Activated CD4-positive, CD25-positive, alpha-beta regulatory T cell treated with anti-CD3 and anti-CD28 coated beads, Interleukin-2, amount 50 U/mL, for 72 hours (primary cell): ENCODE data around the gene UTP15.

Source experiments
- DNase-seq: peaks from one replicate; pipeline ENCODE4 v3.0.0; 2021

Gene UTP15

DNA sequence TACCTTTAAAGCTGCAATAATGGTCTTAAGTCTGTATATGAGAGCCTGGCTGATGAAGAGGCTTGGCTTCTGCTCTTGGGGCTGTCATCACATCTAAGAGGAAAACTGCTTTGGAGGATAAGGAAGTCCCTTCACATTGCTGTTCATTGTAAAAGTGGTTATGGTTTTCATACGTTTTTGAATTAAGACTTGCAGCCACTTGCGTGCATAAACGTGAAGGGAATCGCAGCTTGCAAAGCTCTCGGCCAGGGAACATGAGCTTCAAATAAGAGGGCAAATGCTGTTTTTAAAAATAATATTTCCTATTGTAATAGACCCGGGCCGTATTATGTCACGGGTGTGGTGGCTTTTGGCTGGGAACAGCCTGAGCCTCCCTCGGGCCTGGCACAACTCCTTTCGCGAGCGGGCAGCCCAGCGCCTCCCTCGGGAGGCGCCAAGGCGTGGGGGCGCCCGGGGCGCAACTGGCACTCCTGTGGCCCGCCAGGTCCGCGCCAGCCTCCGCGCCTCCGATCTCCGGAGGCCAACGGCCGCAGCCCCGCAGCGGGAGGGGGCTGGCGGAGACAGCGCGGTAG, 59.9 kb downstream of the UTP15 start:
- no peak for DNase-seq

DNA sequence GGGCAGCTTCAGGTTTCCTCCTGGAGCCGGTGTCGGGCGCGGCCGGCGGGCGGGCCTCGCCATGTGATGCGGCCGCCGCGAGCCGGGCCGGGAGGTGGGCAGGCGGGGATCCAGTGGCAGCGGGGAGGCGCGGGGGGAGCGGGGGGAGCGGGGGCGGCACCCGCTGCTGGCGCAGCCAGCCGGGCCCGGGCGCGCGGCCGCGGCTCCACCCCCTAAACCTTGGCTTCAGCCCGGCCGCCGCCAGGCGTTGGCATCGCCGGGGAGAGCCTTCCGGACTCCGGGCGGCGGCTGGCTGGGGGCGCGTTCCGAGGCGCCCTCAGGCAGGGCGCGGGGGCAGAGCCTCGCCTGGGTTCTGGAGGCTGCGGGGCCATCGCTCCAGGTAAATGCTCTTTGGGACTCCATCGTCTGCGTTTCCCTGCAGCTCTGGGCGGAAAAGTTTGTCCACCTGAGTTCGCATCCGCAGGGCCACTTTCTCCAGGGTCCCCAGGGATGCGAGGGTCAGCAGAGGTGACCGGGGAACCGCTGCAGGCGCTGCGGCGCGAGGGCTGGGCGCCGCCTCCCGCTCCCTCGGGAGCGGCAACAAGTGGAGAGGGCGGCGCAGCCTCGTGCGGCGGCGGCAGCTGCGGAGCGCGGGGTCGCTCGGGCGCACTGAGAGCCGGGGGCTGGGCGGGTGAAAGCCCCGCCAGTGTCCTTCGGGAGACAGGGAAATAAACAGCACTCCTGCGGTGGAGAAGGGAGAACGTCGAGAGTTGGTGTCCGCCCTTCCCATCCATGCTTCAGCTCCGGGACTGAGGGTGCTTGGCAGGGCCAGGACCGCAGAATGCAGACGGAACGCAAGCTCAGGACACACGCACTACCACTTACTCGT, 60.6 kb downstream of the UTP15 start, which contains the start of gene ARHGEF28:
ARHGEF28 (plus strand) TSS at position 253 of the 868 bp plus-strand sequence. CDS start 58,656 bp downstream, outside the sequence.
- DNase-seq = no peak

DNA sequence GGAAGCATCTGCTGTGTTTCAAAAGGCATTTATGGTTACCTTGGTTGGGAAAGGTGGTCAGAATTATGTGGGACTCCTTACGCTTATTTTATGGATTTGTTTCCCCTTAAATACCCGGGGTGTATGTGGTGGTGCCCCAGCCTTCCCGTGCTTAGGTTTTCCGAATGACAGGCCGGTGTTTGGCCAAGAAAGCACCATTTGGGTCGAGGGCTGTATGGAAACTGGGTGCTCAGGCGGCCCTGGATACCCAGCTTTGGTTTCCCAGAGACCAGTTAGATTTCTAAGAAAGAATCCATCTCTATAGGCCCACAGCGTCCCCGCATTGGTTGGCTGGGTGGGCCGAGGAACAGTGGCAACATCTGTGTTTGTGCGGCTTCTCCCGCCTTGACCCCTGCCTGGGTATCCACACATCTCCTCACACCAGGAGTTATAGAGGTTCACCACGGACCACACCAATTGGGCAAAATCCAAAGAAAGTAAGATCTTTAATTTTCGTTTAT, 61.3 kb downstream of the UTP15 start:
- DNase-seq = no peak

DNA sequence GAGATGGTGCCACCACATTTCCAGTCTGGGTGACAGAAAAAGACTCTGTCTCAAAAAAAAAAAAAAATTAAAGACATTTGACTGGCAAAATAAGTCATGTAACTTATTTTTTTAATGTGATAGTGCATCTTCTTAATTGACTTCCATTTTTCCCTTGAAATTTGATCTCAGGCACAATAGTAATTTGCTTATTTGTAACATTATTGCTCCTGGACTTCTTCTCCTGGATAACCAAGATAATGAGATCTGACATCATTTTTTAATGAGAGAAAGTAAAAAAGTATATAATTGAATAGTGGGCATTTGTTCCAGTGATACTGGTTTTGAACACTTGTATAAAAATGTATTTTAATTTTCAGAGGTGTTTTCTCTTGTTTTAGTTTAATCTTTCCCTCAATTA, 63.9 kb downstream of the UTP15 start:
- DNase-seq = no peak

DNA sequence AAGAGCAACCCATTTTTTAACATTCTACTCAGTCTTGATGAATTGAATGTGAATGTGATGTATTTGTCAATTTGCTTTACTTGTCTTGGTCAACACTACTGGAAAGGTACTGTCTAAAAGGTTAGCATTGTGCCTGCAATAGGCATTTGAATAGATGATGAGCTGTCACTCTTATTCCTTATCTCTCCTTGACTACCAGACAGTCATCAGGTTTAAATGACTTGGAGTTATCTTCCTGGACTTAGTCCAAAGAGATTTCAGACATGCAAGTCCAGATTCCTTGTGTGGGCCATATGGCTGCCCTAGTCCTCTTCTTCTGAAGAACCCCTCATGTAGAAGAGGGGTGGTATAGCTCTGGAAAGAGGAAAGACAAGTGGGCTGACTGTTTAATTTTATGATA, 65.2 kb downstream of the UTP15 start:
- no peak for DNase-seq

DNA sequence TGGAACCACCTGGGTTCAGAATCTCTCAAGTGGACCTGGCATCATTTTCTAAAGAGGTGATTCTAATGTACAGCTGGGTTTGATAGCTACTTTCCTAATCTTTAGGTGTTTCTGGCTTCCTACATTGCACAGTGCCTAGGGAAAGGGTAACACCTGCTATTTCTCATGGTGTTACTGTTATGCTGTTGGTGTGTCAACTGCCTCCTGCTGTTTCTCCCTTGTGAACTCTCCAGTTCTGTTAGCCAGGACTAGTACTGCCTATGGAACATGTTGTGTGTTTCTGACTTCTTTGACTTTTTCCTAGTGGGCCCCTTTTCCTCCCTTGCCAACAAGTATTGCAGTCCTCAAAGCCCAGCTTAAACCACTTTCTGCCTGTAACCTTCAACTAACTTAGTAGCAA, 66.0 kb downstream of the UTP15 start:
- DNase-seq = no peak
